LNCAP (cell line): Measurements from ENCODE around the gene DCC.

Source experiments
- CTCF ChIP-seq: fragments of 450-650 bp; IDR thresholded peaks from 2 replicates; pipeline ENCODE4 v1.5.1; 2017; ENCODE audit warnings: mild to moderate bottlenecking

Gene DCC

GRCh38 chr18:53281406-53281805, 941.4 kb downstream of the DCC start:
- TF ChIP-seq CTCF, result no peak

- no peak for TF ChIP-seq CTCF
Observed at GRCh38 chr18:53283708-53284107, 943.7 kb downstream of the DCC start.

- no peak for TF ChIP-seq CTCF
Observed at GRCh38 chr18:53305461-53305860, 965.5 kb downstream of the DCC start.

- no peak for TF ChIP-seq CTCF
Observed at GRCh38 chr18:53319628-53320027, 979.6 kb downstream of the DCC start.

- no peak for TF ChIP-seq CTCF
Observed at GRCh38 chr18:53322163-53322562, 982.2 kb downstream of the DCC start.

- TF ChIP-seq CTCF, result no peak
Observed at GRCh38 chr18:53324353-53324752, 984.4 kb downstream of the DCC start.

- no peak for TF ChIP-seq CTCF
Observed at GRCh38 chr18:53360501-53361443, 1020.8 kb downstream of the DCC start.
